C4-2B (cell line): Measurements from ENCODE around the gene FKBP1B.

Experiments used
- H3K27ac ChIP-seq: fragments of 450-650 bp; 2 replicates; pipeline ENCODE4 v1.5.1; 2017
- CTCF ChIP-seq: fragments of 450-650 bp; conservative IDR thresholded peaks from 2 replicates; pipeline ENCODE4 v1.5.1; 2017; ENCODE audit warnings: mild to moderate bottlenecking
- ZFX ChIP-seq: fragments of 450-650 bp; IDR thresholded peaks from 2 replicates; pipeline ENCODE4 v1.6.1; 2017

The FKBP1B gene

GRCh38 chr2:24075915-24076848, 26.6 kb downstream of the FKBP1B start, which contains the start of gene SF3B6:
TSS of gene SF3B6 (minus strand) at chr2:24076326. CDS start at chr2:24076229, 97 bp downstream.
- TF ChIP-seq ZFX (no peak), CTCF (no peak)
- H3K27ac ChIP-seq = peak within 1 kb of the TSS; percentile 70

GRCh38 chr2:24076849-24077534, 27.5 kb downstream of the FKBP1B start:
- TF ChIP-seq CTCF = no peak
- TF ChIP-seq ZFX = peak; percentile 67

GRCh38 chr2:24077535-24077877, 28.0 kb downstream of the FKBP1B start:
- H3K27ac ChIP-seq = peak overlapping the region; percentile 67
- TF ChIP-seq ZFX = no peak
- TF ChIP-seq CTCF = no peak

More at GRCh38 chr2:24076849-24077534, 27.5 kb downstream of the FKBP1B start:
- peak overlapping the region; percentile 67 for H3K27ac ChIP-seq

- TF ChIP-seq CTCF (no peak), ZFX (no peak)
- H3K27ac ChIP-seq = peak overlapping the region; percentile 67
These were observed 28.3 kb downstream of the FKBP1B start for GRCh38 chr2:24077879-24078278.

- no peak overlapping the region for H3K27ac ChIP-seq
- no peak for TF ChIP-seq CTCF
- no peak for TF ChIP-seq ZFX
These were observed 31.2 kb downstream of the FKBP1B start for GRCh38 chr2:24080701-24081100.

GRCh38 chr2:24082787-24083566, 33.4 kb downstream of the FKBP1B start:
- no peak overlapping the region; the same call in 1 of the 2 replicates for H3K27ac ChIP-seq
- TF ChIP-seq ZFX = no peak
- no peak for TF ChIP-seq CTCF
